ENCODE measurements around the gene NR1H4. TPM values are rescaled to one million over a fixed set of nuclear protein-coding genes. Genes with fewer than 3 reads are reported as not detected.
"Not testable (repeated sequence)": the region's sequence is repeated elsewhere in the genome, so short reads cannot be mapped to it uniquely, and the experiment has no call there.

Gene NR1H4
- total RNA-seq, 1 donor: under 0.01 TPM

GRCh38 chr12:100555722-100556121 is 82.1 kb downstream of the NR1H4 start:
- DNase-seq (ENCODE audit: low read depth): peak; percentile 26
- H3K4me3 ChIP-seq (ENCODE audit: low read depth, low read length): no peak overlapping the region
- TF ChIP-seq CTCF (IDR thresholded peaks at IDR 0.05; ENCODE audit: insufficient read depth, low read depth, low read length): no peak

DNA sequence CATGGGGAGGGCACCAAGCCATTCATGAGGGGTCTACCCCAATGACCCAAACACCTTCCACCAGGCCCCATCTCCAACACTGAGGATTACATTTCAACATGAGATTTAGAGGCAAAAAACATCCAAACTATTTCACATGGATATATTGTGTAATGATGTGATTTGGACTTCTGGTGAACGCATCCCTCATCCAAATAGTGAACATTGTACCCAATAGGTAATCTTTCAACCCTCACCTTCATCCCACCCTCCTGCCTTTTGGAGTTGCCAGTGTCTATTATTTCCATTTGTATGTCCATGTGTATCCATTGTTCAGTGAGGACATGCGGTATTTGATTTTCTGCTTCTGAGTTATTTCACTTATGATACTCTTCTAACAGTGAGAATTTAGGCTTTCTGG is 83.7 kb downstream of the NR1H4 start:
- DNase-seq (ENCODE audit: low read depth): no peak
- no peak for TF ChIP-seq CTCF (IDR thresholded peaks at IDR 0.05; ENCODE audit: insufficient read depth, low read depth, low read length)
- no peak overlapping the region for H3K4me3 ChIP-seq (ENCODE audit: low read depth, low read length)

DNA sequence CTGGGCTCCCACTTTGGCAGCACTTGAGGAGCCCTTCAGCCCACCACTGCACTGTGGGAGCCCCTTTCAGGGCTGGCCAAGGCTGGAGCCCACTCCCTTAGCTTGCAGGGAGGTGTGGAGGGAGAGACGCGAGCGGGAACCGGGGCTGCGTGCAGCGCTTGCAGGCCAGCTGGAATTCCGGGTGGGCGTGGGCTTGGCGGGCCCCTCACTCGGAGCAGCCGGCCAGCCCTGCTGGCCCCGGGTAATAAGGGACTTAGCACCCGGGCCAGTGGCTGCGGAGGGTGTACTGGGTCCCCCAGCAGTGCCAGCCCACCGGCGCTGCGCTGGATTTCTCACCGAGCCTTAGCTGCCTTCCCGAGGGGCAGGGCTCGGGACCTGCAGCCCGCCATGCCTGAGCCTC is 85.6 kb downstream of the NR1H4 start:
- DNase-seq (ENCODE audit: low read depth): not testable (repeated sequence)

DNA sequence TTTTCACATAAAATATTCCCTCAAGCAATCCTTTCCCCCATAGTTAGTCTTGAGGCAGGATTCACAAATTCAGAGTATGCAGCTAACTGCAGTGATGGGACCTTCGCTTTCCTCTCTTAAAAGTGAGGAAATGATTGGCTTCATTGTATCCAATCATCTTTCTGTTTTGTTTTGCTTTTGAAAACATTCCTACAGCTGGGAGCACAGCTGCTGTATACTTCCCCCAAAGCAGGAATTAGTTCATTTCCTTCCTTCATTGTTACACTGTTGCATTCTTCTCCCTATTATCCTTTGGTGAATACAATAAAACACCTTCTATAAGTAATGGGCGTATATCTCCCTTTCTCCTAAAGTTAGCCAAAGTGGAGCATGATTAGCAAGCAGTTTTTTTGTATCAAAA is 90.4 kb downstream of the NR1H4 start:
- DNase-seq (ENCODE audit: low read depth): peak; percentile 21
- no peak for TF ChIP-seq CTCF (IDR thresholded peaks at IDR 0.05; ENCODE audit: insufficient read depth, low read depth, low read length)
- H3K4me3 ChIP-seq (ENCODE audit: low read depth, low read length): no peak overlapping the region

More for the DNA sequence above, 85.6 kb downstream of the NR1H4 start:
- not testable (repeated sequence) for H3K4me3 ChIP-seq (ENCODE audit: low read depth, low read length)

DNA sequence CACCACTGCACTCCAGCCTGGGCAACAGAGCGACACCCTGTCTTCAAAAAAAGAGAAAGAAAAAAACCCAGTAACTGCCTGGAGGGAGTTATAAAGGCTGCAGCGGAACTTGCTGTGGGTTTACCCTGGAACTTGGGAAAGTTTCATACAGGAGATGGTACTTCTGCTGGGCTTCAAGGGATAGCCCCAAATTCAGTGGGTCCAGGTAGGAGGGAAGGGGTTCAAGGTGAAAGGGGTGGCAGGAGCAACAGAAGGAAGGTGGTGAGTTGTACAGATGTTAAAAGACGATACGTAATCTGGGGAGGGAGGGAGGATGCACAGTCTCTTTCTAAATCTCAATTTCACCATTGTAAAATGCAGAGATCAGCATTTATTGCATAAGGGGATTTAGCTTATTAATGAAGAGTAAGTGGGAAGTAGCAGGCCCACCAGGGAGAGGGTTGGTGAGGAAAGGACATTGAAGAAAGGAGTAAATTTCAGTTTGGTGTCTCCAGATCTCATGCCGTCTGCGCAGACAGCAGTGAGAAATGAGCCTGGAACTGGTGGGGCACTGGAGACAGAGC is 91.3 kb downstream of the NR1H4 start:
- H3K4me3 ChIP-seq (ENCODE audit: low read depth, low read length): no peak overlapping the region
- DNase-seq (ENCODE audit: low read depth): no peak
- TF ChIP-seq CTCF (IDR thresholded peaks at IDR 0.05; ENCODE audit: insufficient read depth, low read depth, low read length): no peak

- no peak for DNase-seq (ENCODE audit: low read depth)
- no peak overlapping the region for H3K4me3 ChIP-seq (ENCODE audit: low read depth, low read length)
- no peak for TF ChIP-seq CTCF (IDR thresholded peaks at IDR 0.05; ENCODE audit: insufficient read depth, low read depth, low read length)
Observed at GRCh38 chr12:100565987-100566545, 92.4 kb downstream of the NR1H4 start.

DNA sequence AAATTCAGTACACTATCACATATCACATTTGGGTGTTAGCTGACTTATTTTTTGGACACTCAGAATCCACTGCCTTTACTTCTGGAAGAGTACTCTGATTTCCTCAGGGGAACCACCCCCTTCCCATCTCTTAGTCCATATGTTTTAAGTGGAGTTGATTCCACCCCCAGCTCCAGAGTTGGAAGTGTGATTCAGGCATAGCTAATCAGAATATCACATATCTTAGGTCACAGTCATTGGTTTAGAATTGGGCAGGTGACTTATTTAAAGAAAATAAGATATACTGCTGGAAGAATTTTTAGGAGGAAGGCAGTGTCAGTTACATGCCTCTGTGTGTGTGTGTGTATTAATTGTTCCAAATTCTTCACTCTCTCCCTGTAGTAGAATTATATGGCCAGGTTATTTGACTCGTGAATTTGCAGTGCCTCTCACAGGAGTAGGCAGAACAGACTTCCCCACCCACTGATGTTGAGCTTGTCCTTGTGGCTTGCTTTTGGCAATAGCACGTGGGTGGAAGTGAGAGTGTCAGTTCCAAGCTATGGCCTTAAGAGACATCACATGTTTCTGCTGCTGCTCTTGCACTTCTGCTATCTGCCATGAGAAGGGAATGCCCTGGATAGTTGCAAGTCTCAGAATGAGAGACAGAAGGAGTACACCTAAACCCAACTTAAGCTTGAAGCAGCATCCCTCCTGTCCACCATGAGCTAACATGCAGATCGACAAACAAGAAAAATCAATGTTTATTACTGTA is 93.4 kb downstream of the NR1H4 start:
- no peak overlapping the region for H3K4me3 ChIP-seq (ENCODE audit: low read depth, low read length)
- no peak for DNase-seq (ENCODE audit: low read depth)
- no peak for TF ChIP-seq CTCF (IDR thresholded peaks at IDR 0.05; ENCODE audit: insufficient read depth, low read depth, low read length)

All from fibroblast of villous mesenchyme (primary cell).